GM18511 (cell line): ENCODE results near the gene LAGE3.

Experiments
- ATAC-seq: cut with Tn5 transposase; IDR thresholded peaks from one replicate; pipeline ENCODE4 v1.9.1; 2021; ENCODE audit warnings: mild to moderate bottlenecking, moderate library complexity; ENCODE audit not compliant: unreplicated experiment

The LAGE3 gene

DNA sequence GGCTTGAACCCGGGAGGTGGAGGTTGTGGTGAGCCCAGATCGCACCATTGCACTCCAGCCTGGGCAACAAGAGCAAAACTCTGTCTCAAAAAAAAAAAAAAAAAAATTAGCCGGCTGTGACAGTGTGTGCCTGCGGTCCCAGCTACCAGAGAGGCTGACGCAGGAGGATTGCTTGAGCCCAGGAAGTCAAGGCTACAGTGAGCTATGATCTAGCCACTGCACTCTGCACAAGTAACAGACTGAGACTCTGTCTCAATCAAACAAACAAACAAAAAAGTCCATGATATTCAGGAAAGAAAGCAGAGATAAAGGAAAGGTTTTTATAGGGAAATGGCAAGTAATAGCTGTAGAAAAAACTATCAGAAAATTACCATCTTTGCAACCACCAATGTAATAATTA lies 2.1 kb upstream of the LAGE3 start:
- ATAC-seq, result no peak

- no peak for ATAC-seq
These were observed 1.1 kb downstream of the LAGE3 start for GRCh38 chrX:154477891-154478477.

- ATAC-seq, result no peak
These were observed 2.3 kb downstream of the LAGE3 start for GRCh38 chrX:154476821-154477220.

GRCh38 chrX:154473683-154474082 lies 5.4 kb downstream of the LAGE3 start:
- no peak for ATAC-seq

GRCh38 chrX:154472685-154473632 lies 6.1 kb downstream of the LAGE3 start:
- ATAC-seq, result no peak

DNA sequence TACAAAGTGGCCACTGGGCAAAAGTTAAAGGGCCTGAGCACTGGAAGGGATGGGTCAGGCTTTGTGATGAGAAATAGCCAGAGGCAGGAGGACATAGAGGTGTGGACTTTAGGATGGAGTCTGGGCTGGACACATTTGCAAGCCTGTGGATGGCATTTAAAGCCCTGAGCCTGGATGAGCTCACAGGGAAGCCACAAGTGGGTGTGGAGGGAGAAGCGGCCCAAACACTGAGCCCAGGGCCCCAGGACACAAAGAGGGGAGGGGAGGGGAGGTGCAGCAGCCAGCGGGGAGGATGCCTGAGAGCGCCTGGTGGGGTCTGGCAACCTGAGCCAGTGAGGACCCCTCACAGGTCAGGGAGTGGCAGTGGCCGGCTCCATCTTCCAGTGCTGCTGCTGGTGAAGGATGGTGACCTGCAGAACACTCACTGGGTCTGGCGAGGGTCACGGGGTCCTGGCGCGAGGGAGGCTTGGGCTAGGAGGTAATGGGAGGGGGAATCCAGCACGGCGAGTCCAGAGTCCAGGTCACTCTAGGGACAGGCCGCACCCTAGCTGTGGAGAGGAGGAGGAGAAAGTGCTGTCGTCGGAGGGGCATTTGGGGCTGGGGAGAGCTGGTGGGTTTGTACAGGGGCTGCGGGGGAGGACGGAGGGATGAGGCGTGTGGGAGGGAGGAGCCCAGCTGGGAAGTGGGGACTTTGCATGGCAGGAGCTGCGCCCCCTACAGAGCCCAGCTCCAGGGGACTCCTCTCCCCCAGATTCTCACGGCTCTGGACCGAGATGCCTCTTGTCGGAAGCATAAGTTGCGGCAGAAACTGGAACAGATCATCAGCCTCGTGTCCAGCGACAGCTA lies 7.0 kb downstream of the LAGE3 start:
- ATAC-seq, result no peak

- no peak for ATAC-seq
These were observed 8.0 kb downstream of the LAGE3 start for GRCh38 chrX:154470914-154471568.

GRCh38 chrX:154470434-154470833 lies 8.6 kb downstream of the LAGE3 start:
- no peak for ATAC-seq

- no peak for ATAC-seq
These were observed 9.2 kb downstream of the LAGE3 start for GRCh38 chrX:154469880-154470279.

DNA sequence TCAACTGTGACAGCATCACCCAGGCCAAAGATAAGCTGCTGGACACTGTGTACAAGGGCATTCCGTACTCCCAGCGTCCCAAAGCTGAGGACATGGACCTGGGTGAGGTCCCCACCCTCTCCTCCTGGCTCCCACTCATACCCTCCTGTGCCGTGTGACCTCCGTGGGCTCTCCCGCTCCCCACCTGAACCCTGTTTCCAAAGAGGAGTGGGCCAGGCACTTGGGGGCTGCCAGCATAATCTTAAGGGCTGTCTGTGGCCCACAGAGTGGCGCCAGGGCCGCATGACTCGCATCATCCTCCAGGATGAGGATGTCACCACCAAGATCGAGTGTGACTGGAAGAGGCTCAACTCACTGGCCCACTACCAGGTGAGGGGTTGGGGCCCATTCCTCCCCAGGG lies 10.0 kb downstream of the LAGE3 start:
- no peak for ATAC-seq

DNA sequence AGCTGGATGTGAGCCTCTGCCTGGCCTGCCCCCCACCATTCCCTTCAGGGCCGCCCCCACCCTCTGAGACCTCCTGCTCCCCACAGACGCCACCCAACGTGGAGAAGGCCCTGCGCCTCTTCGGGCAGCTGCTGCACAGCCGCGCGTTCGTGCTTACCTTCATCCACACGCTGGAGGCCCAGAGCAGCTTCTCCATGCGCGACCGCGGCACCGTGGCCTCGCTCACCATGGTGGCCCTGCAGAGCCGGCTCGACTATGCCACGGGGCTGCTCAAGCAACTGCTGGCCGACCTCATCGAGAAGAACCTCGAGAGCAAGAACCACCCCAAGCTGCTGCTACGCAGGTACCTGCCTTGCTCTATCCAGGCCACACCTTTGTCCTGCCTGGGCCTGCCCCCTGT lies 10.9 kb downstream of the LAGE3 start:
- no peak for ATAC-seq

GRCh38 chrX:154467556-154467955 lies 11.5 kb downstream of the LAGE3 start:
- no peak for ATAC-seq

DNA sequence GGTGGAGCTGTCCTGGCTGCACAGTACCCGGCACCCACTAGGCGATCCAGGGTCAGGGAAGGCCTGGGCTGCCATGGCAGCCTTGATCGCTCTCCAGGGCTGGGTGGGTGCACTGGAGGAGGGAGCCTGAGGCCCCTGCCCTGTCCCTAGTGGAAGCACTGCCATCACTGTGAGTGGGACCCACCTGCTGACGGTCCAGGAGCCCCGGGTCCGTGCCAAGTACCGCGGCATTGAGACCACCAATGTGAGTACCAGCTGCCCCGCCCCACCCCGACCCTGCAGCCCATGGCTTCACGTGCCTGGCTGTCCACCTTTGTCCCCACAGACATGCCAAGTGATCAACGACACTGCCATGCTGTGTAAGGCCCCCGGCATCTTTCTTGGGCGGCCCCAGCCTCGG lies 12.2 kb downstream of the LAGE3 start:
- no peak for ATAC-seq

DNA sequence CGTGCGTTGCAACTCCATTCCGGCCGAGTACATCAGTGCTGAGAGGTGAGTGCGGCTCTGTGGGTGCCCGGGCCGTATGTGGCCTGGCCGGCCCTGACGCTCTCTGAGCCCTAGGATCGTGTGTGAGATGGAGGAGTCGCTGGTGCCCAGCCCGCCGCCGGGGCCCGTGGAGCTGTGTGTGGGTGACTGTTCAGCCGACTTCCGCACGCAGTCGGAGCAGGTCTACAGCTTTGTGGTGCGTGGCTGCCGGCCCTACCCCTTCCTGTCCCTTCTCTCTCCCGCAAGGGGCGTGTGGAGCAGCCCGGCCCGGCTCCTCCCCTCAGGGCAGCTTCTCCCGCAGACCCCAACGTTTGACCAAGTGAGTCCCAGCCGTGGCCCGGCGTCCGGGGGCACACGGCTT lies 13.0 kb downstream of the LAGE3 start:
- ATAC-seq, result no peak

DNA sequence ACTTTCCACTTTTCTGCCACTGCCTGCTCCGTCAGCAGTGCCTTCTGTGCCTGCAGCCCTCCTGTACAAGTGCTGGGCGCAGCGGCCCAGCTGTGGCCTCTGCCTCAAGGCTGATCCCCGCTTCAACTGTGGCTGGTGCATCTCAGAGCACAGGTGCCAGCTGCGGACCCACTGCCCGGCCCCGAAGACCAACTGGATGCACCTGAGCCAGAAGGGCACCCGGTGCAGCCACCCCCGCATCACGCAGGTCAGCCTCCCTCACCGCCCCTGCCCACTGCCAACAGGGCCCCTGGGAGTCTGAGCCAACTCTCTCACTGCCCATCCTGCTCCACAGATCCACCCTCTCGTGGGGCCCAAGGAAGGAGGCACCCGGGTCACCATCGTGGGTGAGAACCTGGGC lies 13.5 kb downstream of the LAGE3 start:
- no peak for ATAC-seq

DNA sequence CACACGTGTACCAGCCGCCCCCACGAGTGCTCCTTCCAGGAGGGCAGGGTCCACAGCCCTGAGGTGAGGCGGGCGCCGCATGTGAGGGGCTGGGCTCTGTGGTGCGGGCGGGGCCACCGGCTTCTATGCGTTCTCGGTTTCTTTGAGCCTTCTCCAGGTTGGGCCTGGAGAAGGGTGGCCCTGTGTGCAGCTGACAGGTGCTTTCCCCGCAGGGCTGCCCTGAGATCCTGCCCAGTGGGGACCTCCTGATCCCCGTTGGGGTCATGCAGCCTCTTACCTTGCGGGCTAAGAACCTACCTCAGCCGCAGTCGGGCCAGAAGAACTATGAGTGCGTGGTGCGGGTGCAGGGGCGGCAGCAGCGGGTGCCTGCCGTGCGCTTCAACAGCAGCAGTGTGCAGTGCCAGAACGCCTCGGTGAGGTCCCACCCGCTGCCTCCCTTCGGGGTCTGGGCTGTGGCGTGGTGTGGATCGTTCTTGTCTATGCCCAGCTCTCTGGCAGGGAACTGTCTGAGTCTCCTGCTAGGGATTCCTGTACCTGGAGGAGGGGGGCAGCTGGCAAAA lies 14.2 kb downstream of the LAGE3 start:
- no peak for ATAC-seq

- ATAC-seq, result no peak
These were observed 15.4 kb downstream of the LAGE3 start for GRCh38 chrX:154463611-154464220.

DNA sequence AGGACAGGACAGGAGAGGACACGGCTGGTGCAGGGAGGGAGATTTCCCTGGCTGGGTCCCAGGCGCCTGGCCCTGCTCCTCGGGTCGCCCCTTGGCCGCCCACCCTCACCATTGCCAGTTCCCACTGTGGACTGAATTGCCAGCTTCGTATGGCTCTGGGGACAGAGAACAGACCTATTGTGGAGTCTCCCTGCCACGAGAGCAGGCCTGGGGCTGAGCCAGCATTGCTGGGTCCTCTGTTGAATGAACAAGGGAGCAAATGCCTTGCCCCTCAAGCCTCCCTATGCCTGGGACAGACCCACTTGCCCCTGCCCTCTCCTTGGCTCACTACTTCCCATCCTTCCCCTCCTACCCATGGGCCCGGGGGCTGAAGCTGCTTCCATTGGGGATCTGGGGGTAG lies 16.7 kb downstream of the LAGE3 start:
- ATAC-seq, result no peak

DNA sequence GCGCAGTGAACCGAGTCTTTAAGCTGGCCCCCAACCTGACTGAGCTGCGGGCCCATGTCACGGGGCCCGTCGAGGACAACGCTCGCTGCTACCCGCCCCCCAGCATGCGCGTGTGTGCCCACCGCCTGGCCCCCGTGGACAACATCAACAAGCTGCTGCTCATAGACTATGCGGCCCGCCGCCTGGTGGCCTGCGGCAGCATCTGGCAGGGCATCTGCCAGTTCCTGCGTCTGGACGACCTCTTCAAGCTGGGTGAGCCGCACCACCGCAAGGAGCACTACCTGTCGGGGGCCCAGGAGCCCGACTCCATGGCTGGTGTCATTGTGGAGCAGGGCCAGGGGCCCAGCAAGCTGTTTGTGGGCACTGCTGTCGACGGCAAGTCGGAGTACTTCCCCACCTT lies 18.8 kb downstream of the LAGE3 start:
- no peak for ATAC-seq

DNA sequence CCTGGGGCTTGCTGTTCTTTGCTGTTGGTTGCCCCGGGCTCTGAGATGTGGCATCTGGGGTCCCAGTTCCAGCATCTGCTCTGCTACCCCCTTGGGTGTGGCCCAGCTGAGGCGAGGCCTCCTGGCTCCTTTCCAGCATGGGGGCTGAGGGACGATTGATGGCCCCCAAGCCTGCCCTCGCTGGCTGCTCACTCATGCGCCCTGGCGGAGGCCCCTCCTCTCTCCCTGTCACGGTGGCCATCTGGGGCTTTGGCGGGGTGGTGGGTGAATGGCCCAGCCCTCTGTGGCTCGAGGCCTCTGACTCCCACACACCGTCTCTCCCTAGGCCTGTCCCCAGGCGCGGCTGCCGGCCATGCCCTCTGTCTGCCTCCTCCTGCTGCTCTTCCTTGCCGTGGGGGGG lies 19.2 kb downstream of the LAGE3 start:
- no peak for ATAC-seq
